ENCODE measurements around the gene AFAP1L1. TPM values are rescaled to one million over a fixed set of nuclear protein-coding genes. Genes with fewer than 3 reads are reported as not detected.

The AFAP1L1 gene
- total RNA-seq, 4 donors from 2014 or later = 48.8 to 99.8 (median 70.3) TPM

DNA sequence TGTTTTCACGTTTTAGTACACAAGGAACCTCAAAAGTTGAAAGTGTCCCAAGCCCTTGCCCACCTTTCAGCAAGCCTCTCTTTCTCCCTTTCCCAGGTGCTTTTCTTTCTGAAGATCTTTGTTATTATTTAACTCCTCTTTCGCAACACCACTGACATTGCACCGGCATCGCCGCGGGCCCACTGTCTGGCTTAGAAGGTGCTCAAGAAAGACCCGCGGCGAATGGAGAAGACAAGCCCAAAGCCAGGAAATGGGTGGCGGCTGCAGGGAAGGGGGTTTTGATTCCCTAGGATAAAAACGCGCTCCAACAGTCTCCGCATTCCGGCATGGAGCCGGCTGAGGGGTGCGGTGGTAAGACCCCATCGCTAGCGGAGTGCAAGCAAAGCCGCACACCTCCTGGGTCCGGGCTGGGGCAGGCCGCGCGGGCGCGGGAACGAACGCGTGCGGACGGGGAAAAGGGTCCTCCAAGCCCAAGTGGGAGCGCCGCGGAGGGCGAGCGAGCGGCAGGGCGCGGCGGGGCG lies 404 bp upstream of the AFAP1L1 start:
- TF ChIP-seq, protein P1, sequence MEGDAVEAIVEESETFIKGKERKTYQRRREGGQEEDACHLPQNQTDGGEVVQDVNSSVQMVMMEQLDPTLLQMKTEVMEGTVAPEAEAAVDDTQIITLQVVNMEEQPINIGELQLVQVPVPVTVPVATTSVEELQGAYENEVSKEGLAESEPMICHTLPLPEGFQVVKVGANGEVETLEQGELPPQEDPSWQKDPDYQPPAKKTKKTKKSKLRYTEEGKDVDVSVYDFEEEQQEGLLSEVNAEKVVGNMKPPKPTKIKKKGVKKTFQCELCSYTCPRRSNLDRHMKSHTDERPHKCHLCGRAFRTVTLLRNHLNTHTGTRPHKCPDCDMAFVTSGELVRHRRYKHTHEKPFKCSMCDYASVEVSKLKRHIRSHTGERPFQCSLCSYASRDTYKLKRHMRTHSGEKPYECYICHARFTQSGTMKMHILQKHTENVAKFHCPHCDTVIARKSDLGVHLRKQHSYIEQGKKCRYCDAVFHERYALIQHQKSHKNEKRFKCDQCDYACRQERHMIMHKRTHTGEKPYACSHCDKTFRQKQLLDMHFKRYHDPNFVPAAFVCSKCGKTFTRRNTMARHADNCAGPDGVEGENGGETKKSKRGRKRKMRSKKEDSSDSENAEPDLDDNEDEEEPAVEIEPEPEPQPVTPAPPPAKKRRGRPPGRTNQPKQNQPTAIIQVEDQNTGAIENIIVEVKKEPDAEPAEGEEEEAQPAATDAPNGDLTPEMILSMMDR (IDR thresholded peaks at IDR 0.05; ENCODE audit: low read depth) = no peak

DNA sequence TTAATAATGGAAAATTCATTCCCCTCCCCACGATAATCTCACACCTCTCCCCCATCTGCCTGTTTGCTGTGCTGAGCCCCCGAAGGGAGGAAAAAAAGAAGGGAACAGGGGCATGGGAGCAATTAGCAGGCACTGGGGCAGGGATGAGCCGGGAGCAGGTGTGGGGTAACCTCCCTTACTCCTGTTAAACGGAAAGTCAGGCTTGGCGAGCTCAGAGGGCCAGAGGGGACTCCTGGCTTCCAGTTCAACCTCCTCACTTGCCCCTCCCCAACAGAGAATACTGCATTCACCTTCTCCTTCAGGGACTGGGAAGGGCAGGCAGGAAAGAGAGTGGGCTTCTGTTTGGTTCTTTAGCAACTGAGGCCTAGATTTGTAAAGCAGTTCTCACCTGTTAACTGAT lies 1.6 kb downstream of the AFAP1L1 start:
- TF ChIP-seq, protein P1 (IDR thresholded peaks at IDR 0.05; ENCODE audit: low read depth) = no peak

DNA sequence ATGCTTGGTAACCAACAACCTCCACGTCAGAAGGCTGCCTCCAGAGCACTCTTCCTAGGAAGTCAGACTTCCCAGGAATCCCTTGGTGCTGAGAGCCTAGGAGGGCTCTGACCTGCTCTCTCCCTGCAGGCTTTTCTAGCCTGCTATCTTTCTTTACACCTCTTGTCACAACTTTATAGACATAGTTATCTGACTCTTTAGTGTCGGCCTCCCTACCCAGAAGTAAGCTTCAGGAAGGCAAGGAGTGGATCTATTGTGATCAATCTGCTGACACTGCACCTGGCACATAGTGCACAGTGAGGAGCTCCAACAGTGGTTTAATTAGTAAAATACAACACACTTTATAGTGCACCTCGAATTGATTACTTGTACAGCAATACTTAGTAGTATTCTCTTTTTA lies 2.3 kb downstream of the AFAP1L1 start:
- TF ChIP-seq, protein P1 (IDR thresholded peaks at IDR 0.05; ENCODE audit: low read depth) = no peak

DNA sequence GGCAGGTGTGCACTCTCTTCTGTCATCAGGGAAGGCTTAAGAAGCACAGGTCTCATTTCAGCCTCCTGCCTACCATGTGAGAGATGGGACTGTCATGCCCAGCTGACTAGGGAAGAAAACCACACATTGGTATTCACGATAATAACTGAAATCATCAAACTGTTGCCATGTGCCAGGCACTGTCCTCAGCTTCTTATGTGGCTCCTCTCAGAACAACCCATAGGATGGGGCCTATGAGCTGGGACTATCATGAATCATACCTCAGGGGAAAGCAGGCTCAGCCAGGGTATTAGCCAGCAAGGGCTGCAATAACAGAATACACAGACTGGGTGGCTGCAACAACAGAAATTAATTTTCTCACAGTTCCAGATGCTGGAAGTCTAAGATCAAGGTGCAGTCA lies 3.3 kb downstream of the AFAP1L1 start:
- TF ChIP-seq, protein P1 (IDR thresholded peaks at IDR 0.05; ENCODE audit: low read depth) = no peak

DNA sequence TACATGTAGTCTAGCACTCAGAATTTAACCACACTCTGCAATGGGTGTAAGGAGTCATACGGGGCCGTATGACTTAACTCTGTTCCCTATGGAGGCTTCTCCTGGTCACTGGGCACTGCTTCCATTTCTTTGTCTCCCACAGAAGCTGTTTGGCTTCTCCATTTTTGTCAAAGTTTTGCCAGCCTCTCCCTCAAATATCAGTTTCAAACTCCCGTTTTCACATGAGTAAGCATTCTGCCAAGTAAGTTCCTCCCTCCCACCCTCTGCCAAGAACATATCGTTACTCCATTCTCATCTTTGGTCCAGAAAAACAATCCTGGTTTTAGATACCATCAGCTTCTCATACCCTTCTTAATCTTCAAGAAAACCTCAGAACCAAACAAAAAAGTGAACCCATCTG lies 6.1 kb downstream of the AFAP1L1 start:
- TF ChIP-seq, protein P1 (IDR thresholded peaks at IDR 0.05; ENCODE audit: low read depth) = no peak

DNA sequence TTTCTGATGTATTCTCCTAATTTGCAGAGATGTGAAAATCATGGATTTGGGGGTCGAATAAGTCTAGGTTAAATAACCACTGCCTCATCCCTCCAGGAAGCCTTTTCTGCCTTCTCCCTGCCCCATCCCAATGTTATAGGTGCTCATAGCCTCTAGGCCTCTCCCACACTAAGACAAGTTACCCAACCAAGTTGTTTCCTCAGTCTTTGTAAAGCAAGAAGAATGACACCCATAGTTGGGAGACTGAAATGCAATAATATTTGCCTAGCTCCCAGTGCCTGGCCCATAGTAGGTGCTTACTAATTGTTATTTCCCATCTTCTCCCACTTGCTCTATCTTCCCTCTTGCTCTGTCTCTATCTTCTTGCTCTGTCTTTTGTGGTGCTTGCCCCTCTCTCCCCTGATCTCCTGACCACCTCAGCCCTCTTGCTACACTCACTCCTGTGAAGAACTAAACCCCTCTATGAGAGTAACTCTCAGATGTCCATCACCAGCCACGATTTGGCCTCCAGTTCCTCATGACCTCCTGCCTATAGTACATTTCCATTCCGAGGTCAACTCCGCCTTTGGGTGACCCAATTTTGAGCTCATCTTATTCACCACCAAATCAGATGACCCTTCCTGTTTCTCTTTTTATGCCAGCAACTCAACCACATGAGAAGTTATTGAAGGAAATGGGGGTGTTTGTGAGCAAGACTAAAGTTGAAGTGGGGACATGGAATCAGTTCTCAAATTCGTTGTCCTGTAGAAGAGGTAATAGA lies 7.0 kb downstream of the AFAP1L1 start:
- TF ChIP-seq, protein P1 (IDR thresholded peaks at IDR 0.05; ENCODE audit: low read depth) = no peak

DNA sequence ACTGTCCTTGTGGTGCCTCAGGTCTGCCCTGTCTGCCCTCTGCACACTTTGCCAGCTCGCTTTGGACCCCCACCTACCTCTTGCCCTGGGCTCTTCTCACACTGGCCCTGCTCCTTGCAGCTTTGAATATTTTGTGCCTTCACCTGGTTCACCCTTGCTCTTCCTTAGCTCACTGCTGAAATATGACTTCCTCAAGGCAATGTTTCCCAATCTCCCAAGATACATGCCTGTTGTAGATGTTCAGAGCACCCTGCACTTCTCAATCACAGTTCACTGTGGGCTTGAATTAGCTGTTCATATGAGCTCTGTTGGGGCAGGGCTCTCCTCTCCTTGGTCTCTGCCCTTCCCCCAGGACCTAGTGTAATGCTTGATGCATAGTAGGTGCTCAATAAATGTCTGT lies 8.0 kb downstream of the AFAP1L1 start:
- TF ChIP-seq, protein P1 (IDR thresholded peaks at IDR 0.05; ENCODE audit: low read depth) = no peak

All from subcutaneous adipose tissue (tissue), 4 donors.